Hematopoietic multipotent progenitor cell treated with erythropoietin and hydrocortisone succinate and interleukin-3 and kit ligand, for 8 days (in vitro differentiated cells): ENCODE measurements around the gene MRPL16.

Experiments used
- DNase-seq: peaks from one replicate; pipeline ENCODE4 v3.0.0-alpha.2; 2015

MRPL16 gene

GRCh38 chr11:59769828-59770227 lies 40.8 kb downstream of the MRPL16 start:
- no peak for DNase-seq

GRCh38 chr11:59769111-59769510 lies 41.5 kb downstream of the MRPL16 start:
- no peak for DNase-seq

- DNase-seq: peak; percentile 92
These were observed 43.4 kb downstream of the MRPL16 start for GRCh38 chr11:59767225-59767611.

GRCh38 chr11:59766542-59767224 lies 43.9 kb downstream of the MRPL16 start:
- DNase-seq: peak; percentile 58

GRCh38 chr11:59765068-59765735 lies 45.4 kb downstream of the MRPL16 start:
- DNase-seq: no peak

DNA sequence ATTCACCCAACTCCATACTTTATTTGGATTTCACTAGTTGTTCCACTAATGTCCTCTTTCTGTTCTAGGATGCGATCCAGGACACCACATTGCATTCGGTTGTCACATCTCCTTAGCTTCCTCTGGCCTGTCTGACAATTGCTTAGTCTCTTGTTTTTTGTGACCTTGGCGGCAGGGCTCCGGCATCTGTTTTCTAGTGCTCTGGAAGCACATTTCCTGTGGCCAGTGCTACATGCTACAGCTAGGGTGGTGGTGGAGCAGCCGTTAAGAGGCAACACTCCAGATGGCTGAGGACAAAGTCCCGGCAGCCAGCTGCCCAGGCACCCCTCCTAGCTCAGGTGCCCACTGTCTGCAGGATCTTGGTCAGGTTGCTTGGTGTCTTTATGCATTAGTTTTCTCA lies 48.6 kb downstream of the MRPL16 start:
- no peak for DNase-seq

DNA sequence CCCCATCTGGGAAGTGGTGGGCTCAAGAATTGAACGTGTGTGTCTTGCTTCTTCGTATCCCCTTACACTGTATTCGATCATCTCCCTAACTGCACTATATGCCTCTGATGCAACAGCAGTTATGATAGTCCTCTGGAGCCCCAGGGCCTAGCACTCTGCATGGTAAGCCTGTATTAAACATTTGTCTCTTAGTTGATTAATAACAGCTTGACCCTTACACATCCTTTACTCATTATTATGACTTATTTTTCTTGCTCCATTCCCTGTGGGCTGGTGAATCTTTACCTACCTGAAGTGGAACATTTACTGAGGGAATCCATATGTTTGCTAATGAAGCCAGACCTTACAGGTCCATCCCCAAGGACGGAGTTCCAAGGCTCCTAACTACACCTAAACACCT lies 49.8 kb downstream of the MRPL16 start:
- DNase-seq: no peak

GRCh38 chr11:59759900-59760299 lies 50.7 kb downstream of the MRPL16 start:
- no peak for DNase-seq

DNA sequence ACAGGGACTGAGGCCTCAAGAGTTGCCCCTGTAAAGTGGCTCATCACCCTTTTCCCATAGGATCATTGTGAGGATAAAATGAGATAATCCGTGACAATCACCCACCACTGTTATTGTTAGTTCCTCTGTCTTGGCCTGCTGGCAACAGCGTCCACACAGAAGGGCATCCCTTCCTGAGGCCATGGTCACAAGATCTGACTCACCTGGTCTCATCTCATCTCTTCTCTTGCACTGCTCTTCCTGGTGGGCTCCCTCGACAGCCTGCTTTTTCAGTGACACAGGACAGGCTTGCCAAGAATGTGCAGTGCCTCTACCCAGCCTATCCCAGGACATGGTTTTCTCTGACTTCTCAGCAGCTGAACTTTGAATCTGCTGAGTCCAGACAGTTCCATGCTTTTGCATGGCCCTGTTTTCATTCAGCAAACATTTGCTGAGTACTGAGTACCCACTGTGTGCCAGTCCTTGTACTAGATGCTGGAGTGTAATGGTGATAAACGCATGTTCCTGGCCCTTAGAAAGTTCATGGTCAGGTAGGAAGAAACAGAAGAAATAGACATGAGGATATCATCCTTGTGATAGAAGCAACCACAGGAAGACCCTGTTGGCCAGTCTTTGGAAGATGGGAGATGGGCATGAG lies 52.1 kb downstream of the MRPL16 start:
- DNase-seq: no peak

DNA sequence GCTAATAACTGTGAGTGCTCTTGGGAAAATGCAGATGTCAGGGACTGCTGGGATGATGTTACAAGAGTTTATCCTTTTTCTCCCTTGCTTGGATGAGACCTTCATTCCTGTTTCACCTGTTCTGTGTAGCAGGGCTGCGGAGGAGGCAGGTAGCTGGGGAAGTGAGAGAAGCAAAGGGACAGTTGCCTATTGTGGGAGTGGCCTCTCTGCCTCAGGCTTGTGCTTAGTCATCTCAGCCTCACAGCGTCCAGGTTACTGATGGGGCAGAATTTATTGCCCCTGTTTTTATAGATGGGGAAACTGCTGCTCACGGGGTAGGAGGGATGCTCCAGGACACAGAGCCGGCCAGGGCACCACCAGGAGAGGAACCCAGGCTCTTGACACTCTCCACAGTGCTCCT lies 53.7 kb downstream of the MRPL16 start:
- DNase-seq: peak; percentile 13

DNA sequence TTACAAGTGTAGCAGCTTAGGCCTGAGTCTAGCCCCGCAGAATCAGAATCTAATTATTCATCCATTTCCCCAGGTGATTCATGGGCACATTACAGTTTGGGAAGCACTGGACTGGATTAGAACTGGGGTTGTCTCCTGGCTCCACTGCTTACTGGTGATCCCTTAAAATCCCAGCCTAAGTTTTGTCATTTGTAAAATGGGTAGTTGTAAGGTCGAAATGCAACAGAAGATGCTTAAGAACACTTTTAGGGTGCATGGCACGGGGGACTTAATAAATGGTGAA lies 54.1 kb downstream of the MRPL16 start:
- no peak for DNase-seq
